SK-N-SH treated with all-trans-retinoic acid at 6 μM for 48 hours (cell line): ENCODE data around the gene ATP11C.

Source experiments
- ATAC-seq: fragments of 200-7000 bp; cut with Tn5 transposase; 3 replicates; pipeline ENCODE4 v1.9.1; 2020; ENCODE audit warnings: mild to moderate bottlenecking, moderate library complexity
- ARNTL ChIP-seq: fragments of 450-650 bp; formaldehyde crosslinking; IDR thresholded peaks from 2 replicates; pipeline ENCODE4 v1.5.0; 2020; ENCODE audit warnings: low read depth, mild to moderate bottlenecking, moderate library complexity, borderline replicate concordance
- CSDC2 ChIP-seq: fragments of 250-450 bp; sonication (Bioruptor Pico); IDR thresholded peaks from 2 replicates; pipeline ENCODE4 v1.5.0; 2020; ENCODE audit warnings: mild to moderate bottlenecking, moderate library complexity
- ESRRG ChIP-seq: fragments of 250-450 bp; sonication (Bioruptor Pico); IDR thresholded peaks from 2 replicates; pipeline ENCODE4 v1.6.1; 2021; ENCODE audit warnings: mild to moderate bottlenecking
- GLIS3 ChIP-seq: fragments of 250-450 bp; sonication (Bioruptor Pico); IDR thresholded peaks from 2 replicates; pipeline ENCODE4 v1.5.0; 2020; ENCODE audit warnings: mild to moderate bottlenecking, moderate library complexity
- ISL1 ChIP-seq: fragments of 250-450 bp; sonication (Bioruptor Pico); IDR thresholded peaks from 2 replicates; pipeline ENCODE4 v2.1.2; 2022; ENCODE audit warnings: mild to moderate bottlenecking, moderate library complexity
- OSR1 ChIP-seq: fragments of 250-450 bp; sonication (Bioruptor Pico); IDR thresholded peaks from 2 replicates; pipeline ENCODE4 v1.8.0; 2022; ENCODE audit warnings: moderate library complexity, mild to moderate bottlenecking, inconsistent platforms
- TCF4 ChIP-seq: fragments of 250-450 bp; sonication (Bioruptor Pico); IDR thresholded peaks from 2 replicates; pipeline ENCODE4 v1.8.0; 2021; ENCODE audit warnings: mild to moderate bottlenecking, moderate library complexity, borderline replicate concordance
- TOX ChIP-seq: fragments of 250-450 bp; sonication (Bioruptor Pico); IDR thresholded peaks from 2 replicates; pipeline ENCODE4 v1.8.0; 2021; ENCODE audit warnings: mild to moderate bottlenecking, moderate library complexity, borderline replicate concordance
- ZFP3 ChIP-seq: fragments of 250-450 bp; sonication (Bioruptor Pico); IDR thresholded peaks from 2 replicates; pipeline ENCODE4 v1.5.0; 2020; ENCODE audit warnings: mild to moderate bottlenecking, moderate library complexity
- ZFP30 ChIP-seq: fragments of 450-650 bp; formaldehyde crosslinking; IDR thresholded peaks from 2 replicates; pipeline ENCODE4 v1.5.0; 2022; ENCODE audit warnings: mild to moderate bottlenecking, moderate library complexity
- ZNF70 ChIP-seq: fragments of 450-650 bp; formaldehyde crosslinking; IDR thresholded peaks from 2 replicates; pipeline ENCODE4 v1.5.0; 2020; ENCODE audit warnings: mild to moderate bottlenecking, moderate library complexity
- ZNF8 ChIP-seq: fragments of 450-650 bp; formaldehyde crosslinking; IDR thresholded peaks from 2 replicates; pipeline ENCODE4 v1.5.0; 2020; ENCODE audit warnings: mild to moderate bottlenecking, moderate library complexity
- TF ChIP-seq, protein P1 (sequence below): fragments of 250-450 bp; sonication (Bioruptor Pico); IDR thresholded peaks from 2 replicates; pipeline ENCODE4 v1.8.0; 2021; ENCODE audit warnings: low read depth, mild to moderate bottlenecking, moderate library complexity, borderline replicate concordance
- TF ChIP-seq, protein P2 (sequence below): fragments of 250-450 bp; sonication (Bioruptor Pico); IDR thresholded peaks from 2 replicates; pipeline ENCODE4 v1.5.1; 2021; ENCODE audit warnings: mild to moderate bottlenecking, moderate library complexity
- TF ChIP-seq, protein P3 (sequence below): fragments of 250-450 bp; sonication (Bioruptor Pico); IDR thresholded peaks from 2 replicates; pipeline ENCODE4 v1.5.0; 2020; ENCODE audit warnings: mild to moderate bottlenecking, moderate library complexity

ATP11C gene

DNA sequence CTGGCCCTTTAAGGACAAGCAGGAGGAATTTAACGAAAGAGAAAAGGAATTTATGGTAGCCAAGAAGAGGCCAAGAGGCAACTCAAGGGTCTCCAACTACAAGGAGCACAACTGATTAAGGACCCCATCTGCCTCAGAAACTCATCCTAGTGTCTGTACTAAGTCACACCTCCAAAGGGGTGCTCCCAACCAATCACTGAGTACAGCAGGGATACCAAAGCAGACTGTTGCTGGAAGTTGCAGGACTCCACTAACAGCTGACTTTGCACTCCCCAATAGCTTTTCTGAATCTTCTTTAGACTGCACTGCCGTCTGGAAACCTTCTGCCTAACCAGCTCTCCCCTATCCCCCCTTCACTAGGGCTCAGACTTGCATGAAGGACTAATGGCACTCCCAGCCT, 50.6 kb downstream of the ATP11C start:
- ATAC-seq: peak; percentile 73
- TF ChIP-seq TOX (CRISPR knock-in tag): no peak
- TF ChIP-seq ZFP30 (CRISPR knock-in tag): no peak
- TF ChIP-seq TCF4 (CRISPR knock-in tag): no peak
- TF ChIP-seq ZNF8: no peak
- TF ChIP-seq, protein P1, sequence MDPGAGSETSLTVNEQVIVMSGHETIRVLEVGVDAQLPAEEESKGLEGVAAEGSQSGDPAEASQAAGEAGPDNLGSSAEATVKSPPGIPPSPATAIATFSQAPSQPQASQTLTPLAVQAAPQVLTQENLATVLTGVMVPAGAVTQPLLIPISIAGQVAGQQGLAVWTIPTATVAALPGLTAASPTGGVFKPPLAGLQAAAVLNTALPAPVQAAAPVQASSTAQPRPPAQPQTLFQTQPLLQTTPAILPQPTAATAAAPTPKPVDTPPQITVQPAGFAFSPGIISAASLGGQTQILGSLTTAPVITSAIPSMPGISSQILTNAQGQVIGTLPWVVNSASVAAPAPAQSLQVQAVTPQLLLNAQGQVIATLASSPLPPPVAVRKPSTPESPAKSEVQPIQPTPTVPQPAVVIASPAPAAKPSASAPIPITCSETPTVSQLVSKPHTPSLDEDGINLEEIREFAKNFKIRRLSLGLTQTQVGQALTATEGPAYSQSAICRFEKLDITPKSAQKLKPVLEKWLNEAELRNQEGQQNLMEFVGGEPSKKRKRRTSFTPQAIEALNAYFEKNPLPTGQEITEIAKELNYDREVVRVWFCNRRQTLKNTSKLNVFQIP: no peak
- TF ChIP-seq OSR1 (CRISPR knock-in tag): no peak
- TF ChIP-seq, protein P2, sequence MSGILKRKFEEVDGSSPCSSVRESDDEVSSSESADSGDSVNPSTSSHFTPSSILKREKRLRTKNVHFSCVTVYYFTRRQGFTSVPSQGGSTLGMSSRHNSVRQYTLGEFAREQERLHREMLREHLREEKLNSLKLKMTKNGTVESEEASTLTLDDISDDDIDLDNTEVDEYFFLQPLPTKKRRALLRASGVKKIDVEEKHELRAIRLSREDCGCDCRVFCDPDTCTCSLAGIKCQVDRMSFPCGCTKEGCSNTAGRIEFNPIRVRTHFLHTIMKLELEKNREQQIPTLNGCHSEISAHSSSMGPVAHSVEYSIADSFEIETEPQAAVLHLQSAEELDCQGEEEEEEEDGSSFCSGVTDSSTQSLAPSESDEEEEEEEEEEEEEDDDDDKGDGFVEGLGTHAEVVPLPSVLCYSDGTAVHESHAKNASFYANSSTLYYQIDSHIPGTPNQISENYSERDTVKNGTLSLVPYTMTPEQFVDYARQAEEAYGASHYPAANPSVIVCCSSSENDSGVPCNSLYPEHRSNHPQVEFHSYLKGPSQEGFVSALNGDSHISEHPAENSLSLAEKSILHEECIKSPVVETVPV (CRISPR knock-in tag): no peak
- no peak for TF ChIP-seq ZFP3
- no peak for TF ChIP-seq CSDC2 (CRISPR knock-in tag)

DNA sequence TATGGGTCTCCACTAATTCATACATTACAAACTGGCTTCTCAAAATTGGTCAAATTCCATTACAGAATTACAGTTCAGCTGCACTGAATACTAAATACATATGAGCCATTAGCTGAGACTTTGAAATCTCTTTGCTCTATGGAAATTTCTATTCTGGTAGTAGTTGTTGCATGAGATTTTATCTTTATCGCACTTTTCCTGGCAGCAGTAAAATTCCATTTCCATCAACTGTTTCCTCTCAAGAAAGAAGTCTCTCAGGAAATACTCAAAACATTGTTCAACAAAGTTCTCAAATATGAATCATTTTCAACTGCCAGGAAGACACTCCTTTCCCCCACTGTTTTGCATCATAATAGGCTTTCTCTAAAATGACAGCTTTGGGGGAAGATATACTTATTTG, 51.3 kb downstream of the ATP11C start:
- peak; percentile 66 for ATAC-seq
- TF ChIP-seq GLIS3 (CRISPR knock-in tag) (no peak), ISL1 (peak; percentile 46; the same call in 1 of the 2 replicates)
- TF ChIP-seq, all 23 proteins: peak for 1

DNA sequence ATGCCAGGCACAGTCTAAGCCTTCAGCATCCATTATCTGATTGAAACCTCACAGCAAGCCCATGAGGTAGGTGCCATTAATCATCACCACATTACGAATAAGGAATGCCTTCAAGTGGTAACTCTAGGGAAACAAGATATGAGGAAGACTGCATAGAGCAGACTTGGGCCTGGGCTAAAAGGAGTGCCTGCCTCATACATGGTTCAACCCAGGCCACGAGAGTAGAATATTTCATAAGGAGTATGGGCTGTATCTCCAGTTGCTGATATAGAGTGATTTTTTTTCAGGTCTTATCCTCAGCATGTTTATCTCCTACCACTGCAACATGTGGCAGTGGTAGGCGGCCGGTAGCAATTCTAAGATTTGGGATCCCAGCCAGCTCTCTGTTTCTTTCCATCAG, 51.7 kb downstream of the ATP11C start:
- ATAC-seq: peak; percentile 85

DNA sequence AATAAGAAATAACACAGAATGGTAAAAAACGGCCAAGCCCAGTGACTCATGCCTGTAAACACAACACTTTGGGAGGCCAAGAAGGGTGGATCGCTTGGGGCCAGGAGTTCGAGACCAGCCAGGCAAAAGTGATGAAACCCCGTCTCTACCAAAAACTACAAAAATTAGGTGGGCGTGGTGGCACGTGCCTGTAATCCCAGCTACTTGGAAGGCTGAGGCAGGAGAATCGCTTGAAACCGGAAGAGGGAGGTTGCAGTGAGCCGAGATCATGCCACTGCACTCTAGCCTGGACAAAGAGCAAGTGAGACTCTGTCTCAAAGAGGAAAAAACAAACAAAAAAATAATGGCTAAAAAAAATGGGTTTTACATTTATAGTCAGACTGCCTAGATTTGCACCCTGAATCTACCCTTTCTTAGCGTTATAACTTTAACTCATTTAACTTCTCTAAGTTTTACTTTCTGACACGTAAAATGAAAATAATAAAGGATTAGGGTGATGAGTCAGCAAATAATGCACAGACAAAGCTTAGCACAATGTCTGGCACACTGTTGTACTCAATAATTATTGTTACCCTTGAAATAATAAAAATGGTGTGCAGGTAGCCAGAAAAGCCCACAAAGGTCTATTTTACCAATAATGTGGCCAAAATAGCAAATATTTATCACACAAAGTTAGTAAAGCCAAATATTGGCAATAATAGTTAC, 55.0 kb downstream of the ATP11C start:
- ATAC-seq: no peak

More for the DNA sequence above, 51.7 kb downstream of the ATP11C start:
- TF ChIP-seq TOX (CRISPR knock-in tag) (no peak), ISL1 (no peak), GLIS3 (CRISPR knock-in tag) (no peak)
- TF ChIP-seq, protein P2 (CRISPR knock-in tag): no peak
- TF ChIP-seq, protein P3, sequence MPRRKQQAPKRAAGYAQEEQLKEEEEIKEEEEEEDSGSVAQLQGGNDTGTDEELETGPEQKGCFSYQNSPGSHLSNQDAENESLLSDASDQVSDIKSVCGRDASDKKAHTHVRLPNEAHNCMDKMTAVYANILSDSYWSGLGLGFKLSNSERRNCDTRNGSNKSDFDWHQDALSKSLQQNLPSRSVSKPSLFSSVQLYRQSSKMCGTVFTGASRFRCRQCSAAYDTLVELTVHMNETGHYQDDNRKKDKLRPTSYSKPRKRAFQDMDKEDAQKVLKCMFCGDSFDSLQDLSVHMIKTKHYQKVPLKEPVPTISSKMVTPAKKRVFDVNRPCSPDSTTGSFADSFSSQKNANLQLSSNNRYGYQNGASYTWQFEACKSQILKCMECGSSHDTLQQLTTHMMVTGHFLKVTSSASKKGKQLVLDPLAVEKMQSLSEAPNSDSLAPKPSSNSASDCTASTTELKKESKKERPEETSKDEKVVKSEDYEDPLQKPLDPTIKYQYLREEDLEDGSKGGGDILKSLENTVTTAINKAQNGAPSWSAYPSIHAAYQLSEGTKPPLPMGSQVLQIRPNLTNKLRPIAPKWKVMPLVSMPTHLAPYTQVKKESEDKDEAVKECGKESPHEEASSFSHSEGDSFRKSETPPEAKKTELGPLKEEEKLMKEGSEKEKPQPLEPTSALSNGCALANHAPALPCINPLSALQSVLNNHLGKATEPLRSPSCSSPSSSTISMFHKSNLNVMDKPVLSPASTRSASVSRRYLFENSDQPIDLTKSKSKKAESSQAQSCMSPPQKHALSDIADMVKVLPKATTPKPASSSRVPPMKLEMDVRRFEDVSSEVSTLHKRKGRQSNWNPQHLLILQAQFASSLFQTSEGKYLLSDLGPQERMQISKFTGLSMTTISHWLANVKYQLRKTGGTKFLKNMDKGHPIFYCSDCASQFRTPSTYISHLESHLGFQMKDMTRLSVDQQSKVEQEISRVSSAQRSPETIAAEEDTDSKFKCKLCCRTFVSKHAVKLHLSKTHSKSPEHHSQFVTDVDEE (CRISPR knock-in tag): no peak

DNA sequence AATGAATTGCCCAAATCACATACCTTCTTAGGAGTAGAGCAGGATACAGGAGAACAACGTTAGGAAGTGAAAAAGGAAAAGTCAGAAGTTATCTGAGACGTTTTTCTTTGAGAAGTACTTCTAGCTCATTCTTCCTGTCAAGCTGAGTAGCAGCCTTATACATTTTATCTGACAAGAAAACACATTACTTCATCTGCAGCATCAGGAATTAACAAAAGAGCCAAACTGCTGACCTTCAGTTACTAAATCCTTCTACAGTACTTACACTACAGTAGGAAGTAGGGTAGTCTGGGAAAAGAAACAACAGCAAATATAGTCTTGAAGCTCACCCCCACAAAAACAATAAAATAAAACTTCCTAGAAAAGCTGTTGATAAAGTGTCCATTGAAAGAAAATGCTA, 57.0 kb downstream of the ATP11C start:
- ATAC-seq: no peak
- TF ChIP-seq GLIS3 (CRISPR knock-in tag): no peak
- no peak for TF ChIP-seq ZNF8
- TF ChIP-seq, all 23 proteins: peak for 0

More for the DNA sequence above, 55.0 kb downstream of the ATP11C start:
- TF ChIP-seq OSR1 (CRISPR knock-in tag): no peak
- no peak for TF ChIP-seq ZNF70 (CRISPR knock-in tag)
- no peak for TF ChIP-seq ARNTL (CRISPR knock-in tag)
- no peak for TF ChIP-seq ISL1

DNA sequence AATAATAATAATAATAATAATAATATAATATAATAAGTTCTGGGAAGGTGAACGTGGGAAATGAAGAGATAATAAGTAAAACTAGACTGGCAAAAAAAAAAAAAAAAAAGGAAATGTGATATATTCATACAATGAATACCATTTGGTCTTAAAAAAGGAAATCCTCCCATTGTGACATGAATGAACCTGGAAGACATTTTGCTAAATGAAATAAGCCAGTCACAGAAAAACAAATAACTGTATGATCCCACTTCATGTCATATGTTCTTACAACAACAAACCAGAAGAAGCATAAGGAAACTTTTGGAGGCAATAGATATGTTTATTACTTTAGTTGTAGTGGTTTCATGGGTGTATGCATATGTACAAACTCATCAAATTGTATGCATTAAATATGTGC, 63.1 kb downstream of the ATP11C start:
- TF ChIP-seq, protein P1: no peak
- no peak for TF ChIP-seq ESRRG (CRISPR knock-in tag)
- TF ChIP-seq ZNF70 (CRISPR knock-in tag): no peak
- TF ChIP-seq, all 23 proteins: peak for 0
- no peak for ATAC-seq
